DOHH2 (cell line): ENCODE data around the gene ANP32A.

Source experiments
- EZH2phosphoT487 ChIP-seq: fragments of 200-600 bp; sonication (generic); IDR thresholded peaks from 2 replicates; pipeline ENCODE4 v1.6.1; 2017; ENCODE audit warnings: borderline replicate concordance, mild to moderate bottlenecking, antibody characterized with exemption, low read length, moderate library complexity, mixed read lengths
- TF ChIP-seq, protein P1 (sequence below): fragments of 200-600 bp; sonication (generic); IDR thresholded peaks from one replicate; pipeline ENCODE4 v1.5.1; 2014; ENCODE audit warnings: antibody characterized with exemption, mild to moderate bottlenecking, low read depth, low read length; ENCODE audit not compliant: poor library complexity, severe bottlenecking

DNA sequence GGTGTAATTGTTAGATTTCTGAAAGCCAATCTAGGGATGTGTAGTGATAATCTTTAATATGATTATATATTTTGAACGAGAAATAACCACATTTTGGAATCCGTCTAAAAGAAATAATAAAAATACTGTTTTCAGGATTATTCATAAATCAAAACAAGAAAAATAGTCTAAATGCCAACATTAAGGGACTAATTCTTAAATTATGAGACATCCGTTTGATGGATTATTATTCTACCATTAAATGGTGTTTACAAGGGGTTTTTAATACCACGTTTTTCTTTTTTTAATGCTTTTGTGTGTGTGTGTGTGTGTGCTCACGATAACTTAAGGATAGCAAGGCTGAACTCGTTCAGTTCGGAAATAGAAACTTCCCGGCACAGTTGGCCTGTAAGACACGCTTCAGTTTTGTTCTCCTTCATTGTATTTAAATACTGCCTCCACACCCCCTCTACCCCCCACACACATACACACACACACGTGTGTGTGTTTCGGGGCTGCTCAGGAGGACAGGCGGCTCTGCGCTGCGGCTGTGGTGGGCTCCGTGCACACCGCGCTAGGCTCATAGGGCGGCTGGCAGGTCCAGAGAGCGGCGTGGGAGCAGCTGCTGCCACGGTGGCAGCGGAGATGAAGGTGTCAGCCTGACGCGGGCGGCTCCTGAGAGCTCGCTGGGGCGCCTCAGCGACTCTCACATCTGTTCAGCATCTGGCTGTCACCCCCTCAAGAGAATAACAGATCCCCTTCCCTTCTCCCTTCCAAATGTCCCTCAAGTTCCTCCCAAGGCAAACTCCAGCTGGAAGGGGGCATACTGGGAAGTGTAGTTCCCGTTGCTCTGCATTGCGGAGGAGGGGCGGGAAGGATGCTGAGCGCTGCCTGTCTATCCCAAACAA, 23.0 kb upstream of the ANP32A start:
- TF ChIP-seq, protein P1, sequence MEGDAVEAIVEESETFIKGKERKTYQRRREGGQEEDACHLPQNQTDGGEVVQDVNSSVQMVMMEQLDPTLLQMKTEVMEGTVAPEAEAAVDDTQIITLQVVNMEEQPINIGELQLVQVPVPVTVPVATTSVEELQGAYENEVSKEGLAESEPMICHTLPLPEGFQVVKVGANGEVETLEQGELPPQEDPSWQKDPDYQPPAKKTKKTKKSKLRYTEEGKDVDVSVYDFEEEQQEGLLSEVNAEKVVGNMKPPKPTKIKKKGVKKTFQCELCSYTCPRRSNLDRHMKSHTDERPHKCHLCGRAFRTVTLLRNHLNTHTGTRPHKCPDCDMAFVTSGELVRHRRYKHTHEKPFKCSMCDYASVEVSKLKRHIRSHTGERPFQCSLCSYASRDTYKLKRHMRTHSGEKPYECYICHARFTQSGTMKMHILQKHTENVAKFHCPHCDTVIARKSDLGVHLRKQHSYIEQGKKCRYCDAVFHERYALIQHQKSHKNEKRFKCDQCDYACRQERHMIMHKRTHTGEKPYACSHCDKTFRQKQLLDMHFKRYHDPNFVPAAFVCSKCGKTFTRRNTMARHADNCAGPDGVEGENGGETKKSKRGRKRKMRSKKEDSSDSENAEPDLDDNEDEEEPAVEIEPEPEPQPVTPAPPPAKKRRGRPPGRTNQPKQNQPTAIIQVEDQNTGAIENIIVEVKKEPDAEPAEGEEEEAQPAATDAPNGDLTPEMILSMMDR = no peak
- no peak for TF ChIP-seq EZH2phosphoT487
